GM18951 (cell line): ENCODE results near the gene PTPN23.

Experiments
- POLR2A ChIP-seq: IDR thresholded peaks from 4 replicates; pipeline ENCODE4 v1.6.1; 2011; ENCODE audit warnings: mild to moderate bottlenecking; ENCODE audit not compliant: insufficient read length, insufficient read depth; ENCODE audit errors: extremely low read depth
- in situ Hi-C: fragments of 300-500 bp; cut with MboI; formaldehyde crosslinking; loops from one replicate; pipeline ENCODE4 v1.12.0; 2022; ENCODE audit warnings: low sequenced_read_pairs, mixed read lengths, inconsistent platforms; ENCODE audit not compliant: unreplicated experiment

PTPN23 gene

GRCh38 chr3:47414666-47415587 lies 34.1 kb downstream of the PTPN23 start:
- TF ChIP-seq POLR2A, result no peak
- in situ Hi-C loops, result no loop called here

GRCh38 chr3:47416041-47416440 lies 35.2 kb downstream of the PTPN23 start:
- no peak for TF ChIP-seq POLR2A
- in situ Hi-C loops, result no loop called here

GRCh38 chr3:47418167-47419082 lies 37.6 kb downstream of the PTPN23 start:
- in situ Hi-C loops, result no loop called here
- no peak for TF ChIP-seq POLR2A

DNA sequence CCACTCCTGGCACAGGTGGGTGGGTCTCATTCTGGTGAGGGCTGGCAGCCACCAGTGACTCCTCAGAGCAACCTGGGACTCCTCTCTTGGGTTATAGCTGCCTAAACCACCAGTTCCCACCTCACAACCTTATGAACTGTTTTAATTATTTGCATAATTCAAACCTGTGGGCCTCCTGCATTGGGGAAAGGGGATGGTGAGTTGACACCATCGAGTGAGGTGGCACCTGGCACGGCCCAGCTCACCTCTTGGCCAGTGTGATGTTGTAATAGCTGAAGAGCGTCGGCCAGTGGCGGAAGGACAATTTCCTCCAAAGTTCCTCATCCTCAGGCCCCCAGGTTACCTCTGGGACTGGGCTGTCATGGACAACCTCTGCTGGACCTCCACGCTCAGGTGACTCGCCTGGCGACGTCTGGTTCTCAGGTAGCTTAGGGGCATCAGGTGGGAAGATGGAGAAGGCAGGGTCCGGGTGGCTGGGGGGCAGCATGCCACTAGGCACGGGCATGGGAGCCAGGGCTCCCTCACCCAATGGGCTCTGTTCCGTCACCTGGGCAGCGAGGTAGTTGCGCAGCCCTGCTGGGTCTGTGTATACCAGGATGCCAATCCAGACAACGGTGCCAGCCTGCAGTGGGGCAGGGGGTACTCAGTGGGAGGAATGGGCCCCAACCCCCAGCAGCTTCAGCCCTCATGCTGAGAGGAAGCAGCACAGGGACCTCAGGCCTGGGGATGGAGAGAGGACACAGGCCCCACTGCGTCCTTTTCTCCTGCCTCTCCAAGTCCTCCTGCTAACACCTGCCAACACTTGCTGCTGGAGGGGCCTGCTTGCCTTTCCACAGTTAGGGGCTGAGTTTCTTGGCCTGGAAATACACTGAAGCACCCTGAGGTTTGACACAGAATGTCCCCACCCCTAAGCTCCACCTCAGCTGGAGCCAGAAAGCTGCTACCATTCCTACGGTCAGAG lies 38.5 kb downstream of the PTPN23 start:
- no peak for TF ChIP-seq POLR2A
- in situ Hi-C loops, result loop anchor here (10.0 kb wide), 1 partner anchor 55 kb away; the partner anchor contains the start of gene SCAP

GRCh38 chr3:47420044-47420430 lies 39.2 kb downstream of the PTPN23 start:
- in situ Hi-C loops, result loop anchor here (10.0 kb wide), 1 partner anchor 55 kb away; the partner anchor contains the start of gene SCAP
- no peak for TF ChIP-seq POLR2A

DNA sequence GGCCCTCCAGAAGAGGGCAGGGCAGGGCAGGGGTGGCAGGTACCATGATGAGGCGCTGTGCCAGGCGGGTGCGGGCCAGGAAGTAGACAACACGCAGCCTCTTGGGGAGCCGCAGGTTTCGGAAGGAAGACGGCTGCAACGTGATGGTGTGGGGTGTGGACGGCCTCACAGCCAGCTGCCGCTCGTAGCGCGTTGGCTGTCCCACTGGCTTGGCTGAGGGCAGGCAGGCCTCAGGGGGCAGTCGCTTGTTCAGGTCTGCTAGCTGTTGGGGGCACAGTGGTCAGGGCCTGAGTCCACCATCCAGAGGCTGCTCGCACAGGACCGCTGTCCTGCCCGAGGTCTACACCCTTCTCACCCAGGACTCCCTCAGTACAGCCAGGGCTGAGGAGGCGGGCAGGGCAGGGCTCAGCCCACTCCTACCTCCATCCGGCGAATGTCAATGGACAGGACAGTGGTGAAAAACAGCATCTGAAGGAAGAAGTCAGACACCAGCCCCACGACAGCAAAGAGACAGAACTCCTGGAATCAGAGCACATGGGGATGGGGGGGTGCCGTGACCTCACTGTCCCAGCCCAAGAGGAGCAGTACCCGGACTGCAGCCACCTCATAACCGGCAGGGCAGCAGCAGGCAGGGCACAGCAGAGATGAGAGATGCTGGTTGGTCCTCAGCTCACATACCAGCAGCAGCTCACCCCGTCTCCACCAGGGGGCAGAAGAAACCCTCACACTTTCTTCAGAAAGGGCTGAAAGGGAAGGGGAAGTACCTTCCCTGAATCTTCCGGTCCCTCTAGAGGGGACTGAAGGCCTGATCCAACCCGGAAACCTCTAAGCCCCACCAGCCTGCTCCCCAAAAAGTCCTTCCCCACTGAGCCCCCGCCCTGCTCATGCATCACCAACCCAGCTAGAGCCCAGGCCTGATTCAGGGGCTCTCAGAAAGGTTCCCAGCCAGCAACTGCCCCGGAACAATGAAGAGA lies 40.0 kb downstream of the PTPN23 start:
- in situ Hi-C loops, result loop anchor here (10.0 kb wide), 1 partner anchor 54 kb away; the partner anchor contains the start of gene SCAP
- no peak for TF ChIP-seq POLR2A

DNA sequence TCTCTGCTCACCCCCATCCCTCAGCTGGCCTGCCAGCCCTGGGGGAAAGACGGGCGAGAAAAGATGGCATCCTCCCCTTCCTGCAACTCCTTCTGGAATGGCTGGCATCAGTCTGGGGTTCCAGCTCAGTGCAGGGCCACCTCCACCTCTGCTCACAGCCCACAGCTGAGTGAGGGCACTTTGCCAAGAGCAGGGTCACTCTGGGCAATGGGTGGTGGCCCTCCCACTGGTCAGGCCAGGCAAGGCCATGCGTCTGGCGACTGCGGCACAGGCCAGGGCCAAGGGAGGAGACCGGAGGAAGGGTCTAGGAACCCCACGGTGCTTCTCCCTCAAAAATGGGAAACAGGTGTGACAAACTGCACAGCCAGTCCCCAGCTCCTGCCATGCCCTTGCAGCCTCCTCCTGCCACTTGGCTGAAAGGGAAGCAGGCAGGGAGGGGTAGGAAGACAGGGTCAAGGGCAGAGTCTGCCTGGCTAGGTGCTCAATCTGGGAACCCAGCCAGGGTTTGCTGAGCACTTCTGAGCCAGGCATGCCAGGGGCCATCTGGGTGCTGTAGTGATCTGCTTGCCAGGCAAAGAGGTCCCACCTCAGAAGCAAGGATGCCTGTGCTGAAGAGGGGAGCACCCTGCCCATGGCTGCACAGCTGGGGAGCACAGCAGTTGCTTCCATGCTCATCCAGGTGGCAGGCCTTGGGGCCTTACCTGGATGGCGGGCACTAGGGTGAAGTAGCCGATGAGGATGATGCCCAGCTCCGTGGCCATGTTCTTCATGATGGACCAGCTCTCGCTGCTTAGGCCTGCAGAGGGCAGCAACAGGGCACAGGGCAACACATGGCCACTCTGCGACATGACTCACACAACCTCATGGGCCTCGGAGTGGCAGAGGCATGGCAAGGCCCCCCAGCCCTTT lies 41.2 kb downstream of the PTPN23 start:
- no peak for TF ChIP-seq POLR2A
- in situ Hi-C loops, result loop anchor here (10.0 kb wide), 1 partner anchor 53 kb away; the partner anchor contains the start of gene SCAP

- in situ Hi-C loops, result loop anchor here (10.0 kb wide), 1 partner anchor 52 kb away; the partner anchor contains the start of gene SCAP
- no peak for TF ChIP-seq POLR2A
Measured at GRCh38 chr3:47422743-47423142, 41.9 kb downstream of the PTPN23 start.

DNA sequence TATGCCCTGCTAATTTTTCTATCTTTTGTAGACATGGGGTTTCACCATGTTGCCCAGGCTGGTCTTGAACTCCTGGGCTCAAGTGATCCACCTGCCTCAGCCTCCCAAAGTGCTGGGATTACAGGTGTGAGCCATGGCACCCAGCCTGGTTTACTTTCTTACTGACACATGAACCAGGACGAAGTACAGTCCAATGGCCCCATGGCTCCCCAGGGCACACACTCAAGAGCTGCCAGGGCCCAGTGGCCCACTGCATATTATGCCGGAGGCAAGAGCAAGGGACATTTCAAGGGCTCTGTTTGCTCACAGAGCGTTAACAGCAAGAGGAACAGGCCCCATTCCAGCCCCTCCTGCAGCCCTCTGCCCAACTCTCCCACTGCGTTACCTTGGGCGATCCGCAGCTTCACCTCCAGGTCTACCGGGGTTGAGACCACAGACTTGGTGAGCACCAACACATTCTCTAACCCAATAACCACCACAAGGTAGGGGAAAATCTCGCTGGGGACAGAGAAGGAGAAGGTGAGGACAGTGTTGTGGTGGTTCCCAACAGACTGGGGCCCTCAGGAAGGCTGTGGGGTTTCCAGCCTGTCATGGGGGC lies 42.8 kb downstream of the PTPN23 start:
- no peak for TF ChIP-seq POLR2A
- in situ Hi-C loops, result loop anchor here (10.0 kb wide), 1 partner anchor 51 kb away; the partner anchor contains the start of gene SCAP

DNA sequence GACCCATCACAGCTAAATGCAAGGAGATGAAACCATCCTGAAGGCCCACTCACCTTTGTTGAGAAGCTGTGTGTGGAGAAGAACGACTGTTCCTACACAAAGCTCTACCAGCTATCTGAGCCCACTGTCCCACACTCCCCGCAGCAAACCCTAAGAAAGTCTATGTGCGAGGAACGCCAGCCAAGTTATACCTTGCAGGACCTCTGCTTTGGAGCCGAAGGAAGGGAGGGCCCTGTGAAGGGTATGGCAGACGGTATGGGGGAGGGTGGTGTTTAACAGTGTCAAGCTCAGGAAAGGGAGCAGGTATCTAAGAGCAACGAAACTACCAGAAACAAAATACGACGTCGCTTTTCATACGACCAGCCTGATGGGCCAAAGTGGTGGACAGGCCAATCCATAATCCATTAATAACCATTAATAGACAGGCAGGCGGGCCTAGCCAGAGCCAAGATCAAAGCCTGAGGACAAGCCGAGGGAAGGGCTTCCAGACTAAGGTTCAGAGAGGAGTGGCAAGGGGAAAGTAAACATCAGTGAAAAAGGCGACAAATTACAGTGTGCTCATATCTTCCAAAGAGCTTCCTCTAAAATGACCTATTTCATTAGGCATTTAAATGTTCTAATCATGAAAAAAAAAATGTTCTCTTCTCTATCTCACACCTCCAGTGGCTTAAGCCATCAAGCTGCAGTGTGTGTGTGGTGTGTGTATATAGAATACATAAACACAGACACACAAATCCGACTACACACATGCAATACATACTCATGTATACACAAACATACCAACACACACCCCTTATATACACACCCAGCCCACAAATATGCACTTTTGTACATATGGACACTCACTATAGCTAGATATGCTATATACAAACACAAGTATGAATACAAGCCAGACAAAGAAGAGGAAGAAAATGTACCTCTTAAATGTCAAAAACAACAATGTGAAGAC lies 43.9 kb downstream of the PTPN23 start:
- in situ Hi-C loops, result loop anchor here (10.0 kb wide), 1 partner anchor 50 kb away; the partner anchor contains the start of gene SCAP
- no peak for TF ChIP-seq POLR2A
